Measurements from ENCODE around the gene CRYZL1.
A peak's percentile ranks its signal among the peaks of the same experiment; 100 is the strongest.
"Not testable (repeated sequence)": the region's sequence is repeated elsewhere in the genome, so short reads cannot be mapped to it uniquely, and the experiment has no call there.

CRYZL1 gene

DNA sequence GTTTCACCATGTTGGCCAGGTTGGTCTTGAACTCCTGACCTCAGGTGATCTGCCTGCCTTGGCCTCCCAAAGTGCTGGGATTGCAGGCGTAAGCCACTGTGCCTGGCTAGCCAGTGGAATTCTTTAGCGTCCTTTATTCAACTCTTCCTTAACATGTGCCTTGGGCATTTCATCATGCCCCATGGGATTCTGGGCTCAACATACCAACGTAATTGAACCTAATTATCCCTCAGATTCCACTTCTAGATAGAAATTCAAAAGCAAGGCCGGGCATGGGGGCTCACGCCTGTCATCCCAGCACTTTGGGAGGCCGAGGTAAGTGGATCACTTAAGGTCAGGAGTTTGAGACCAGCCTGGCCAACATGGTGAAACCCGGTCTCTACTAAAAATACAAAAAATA is 15.4 kb downstream of the CRYZL1 start:
- H3K4me3 Mint-ChIP-seq, H3K27me3 Mint-ChIP-seq, DNase-seq, H3K4me1 Mint-ChIP-seq, H3K27ac Mint-ChIP-seq, H3K9me3 Mint-ChIP-seq: not testable (repeated sequence)
- peaks cover 19% of the 10 kb centered on the region for H3K36me3 Mint-ChIP-seq
- CTCF ChIA-PET: interaction anchor here (2.5 kb wide), 1 partner anchor 20 kb away, joined by 11 read pairs; no protein-coding TSS in a partner anchor

DNA sequence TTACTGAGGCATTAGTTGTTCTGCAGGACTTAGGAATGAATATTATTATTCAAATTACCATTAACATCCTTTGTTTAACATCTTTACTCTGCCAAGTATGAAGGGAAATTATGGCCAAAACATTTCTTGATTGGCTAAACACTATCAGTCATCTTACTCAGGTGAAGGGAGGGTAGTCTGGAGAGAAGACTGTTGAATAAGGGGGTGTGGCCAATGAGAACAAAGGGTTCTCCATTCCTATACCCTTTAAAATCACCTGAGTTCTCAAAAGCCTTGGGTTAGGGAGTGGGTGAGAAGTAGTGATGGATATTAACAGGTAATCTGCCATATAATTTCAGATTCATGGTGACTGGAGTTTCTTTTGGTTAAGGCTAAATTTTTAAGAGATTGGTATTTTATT is 19.3 kb downstream of the CRYZL1 start:
- CTCF ChIA-PET: no interaction called here
- no peak overlapping the region for H3K27ac Mint-ChIP-seq
- no peaks in the 10 kb centered on the region for H3K27me3 Mint-ChIP-seq
- H3K36me3 Mint-ChIP-seq: peaks cover 23% of the 10 kb centered on the region
- H3K9me3 Mint-ChIP-seq: no peaks in the 10 kb centered on the region
- no peak overlapping the region for H3K4me3 Mint-ChIP-seq
- H3K4me1 Mint-ChIP-seq: no peaks in the 10 kb centered on the region
- DNase-seq: no peak

DNA sequence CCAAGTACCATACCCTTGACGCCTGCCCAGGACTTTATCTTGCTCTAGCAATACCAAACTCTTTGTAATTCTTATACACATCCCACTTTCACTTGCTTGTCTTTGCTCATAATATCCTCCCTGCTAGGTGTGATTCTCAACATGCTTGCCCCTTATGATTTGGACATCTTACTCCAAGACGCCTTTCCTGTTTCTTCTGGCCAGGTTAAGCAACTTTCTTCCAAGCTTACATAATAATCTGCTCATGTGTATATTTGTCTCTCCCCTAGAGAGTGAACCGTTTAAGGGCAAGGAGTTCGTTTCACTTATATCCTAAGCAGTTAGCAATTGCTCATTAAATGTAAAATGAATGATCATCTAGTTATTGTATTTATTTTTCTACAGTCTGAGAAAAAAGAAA is 21.8 kb downstream of the CRYZL1 start:
- H3K4me3 Mint-ChIP-seq: no peak overlapping the region
- peaks cover 23% of the 10 kb centered on the region for H3K36me3 Mint-ChIP-seq
- CTCF ChIA-PET: interaction anchor here (1.0 kb wide), 1 partner anchor 14 kb away, joined by 3 read pairs; no protein-coding TSS in a partner anchor
- DNase-seq: no peak
- H3K4me1 Mint-ChIP-seq: no peaks in the 10 kb centered on the region
- H3K27me3 Mint-ChIP-seq: no peaks in the 10 kb centered on the region
- H3K27ac Mint-ChIP-seq: no peak overlapping the region
- H3K9me3 Mint-ChIP-seq: no peaks in the 10 kb centered on the region

DNA sequence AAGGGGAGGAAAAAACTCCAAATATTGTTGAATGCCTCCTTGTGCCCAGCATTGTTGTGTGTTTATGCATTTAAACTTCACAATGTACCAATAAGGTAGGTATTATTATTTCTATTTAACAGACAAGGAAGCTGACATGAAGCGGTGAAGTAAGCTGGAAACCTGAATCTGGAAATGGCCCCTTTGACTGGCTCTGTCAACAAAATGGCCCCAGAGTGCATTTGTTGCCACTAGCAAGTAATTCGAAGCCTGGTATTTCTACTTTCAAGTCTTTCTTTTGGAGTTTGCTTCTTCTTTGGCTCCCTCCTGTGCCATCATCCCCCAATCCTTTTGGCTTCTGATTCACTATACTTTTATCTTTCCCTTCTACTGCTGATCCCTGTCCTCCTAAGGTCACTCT is 23.1 kb downstream of the CRYZL1 start:
- Mint-ChIP-seq H3K27me3 (no peaks in the 10 kb centered on the region), H3K9me3 (no peaks in the 10 kb centered on the region), H3K27ac (no peak overlapping the region), H3K4me1 (no peaks in the 10 kb centered on the region), H3K36me3 (peaks cover 26% of the 10 kb centered on the region), H3K4me3 (no peak overlapping the region)
- CTCF ChIA-PET: no interaction called here
- no peak for DNase-seq

DNA sequence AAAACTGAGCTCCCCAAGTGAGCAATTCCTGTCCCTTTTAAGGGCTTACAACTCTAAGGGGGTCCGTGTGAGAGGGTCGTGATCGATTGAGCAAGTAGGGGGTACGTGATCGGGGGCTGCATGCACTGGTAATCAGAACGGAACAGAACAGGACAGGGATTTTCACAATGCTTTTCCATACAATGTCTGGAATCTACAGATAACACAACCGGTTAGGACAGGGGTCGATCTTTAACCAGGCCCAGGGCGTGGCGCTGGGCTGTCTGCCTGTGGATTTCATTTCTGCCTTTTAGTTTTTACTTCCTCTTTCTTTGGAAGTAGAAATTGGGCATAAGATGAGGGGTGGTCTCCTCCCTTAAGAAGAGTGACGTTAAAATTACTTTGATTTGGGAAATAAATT is 24.0 kb downstream of the CRYZL1 start:
- CTCF ChIA-PET, H3K27ac Mint-ChIP-seq, DNase-seq, H3K9me3 Mint-ChIP-seq, H3K27me3 Mint-ChIP-seq, H3K4me1 Mint-ChIP-seq, H3K4me3 Mint-ChIP-seq: not testable (repeated sequence)
- H3K36me3 Mint-ChIP-seq: peaks cover 28% of the 10 kb centered on the region

DNA sequence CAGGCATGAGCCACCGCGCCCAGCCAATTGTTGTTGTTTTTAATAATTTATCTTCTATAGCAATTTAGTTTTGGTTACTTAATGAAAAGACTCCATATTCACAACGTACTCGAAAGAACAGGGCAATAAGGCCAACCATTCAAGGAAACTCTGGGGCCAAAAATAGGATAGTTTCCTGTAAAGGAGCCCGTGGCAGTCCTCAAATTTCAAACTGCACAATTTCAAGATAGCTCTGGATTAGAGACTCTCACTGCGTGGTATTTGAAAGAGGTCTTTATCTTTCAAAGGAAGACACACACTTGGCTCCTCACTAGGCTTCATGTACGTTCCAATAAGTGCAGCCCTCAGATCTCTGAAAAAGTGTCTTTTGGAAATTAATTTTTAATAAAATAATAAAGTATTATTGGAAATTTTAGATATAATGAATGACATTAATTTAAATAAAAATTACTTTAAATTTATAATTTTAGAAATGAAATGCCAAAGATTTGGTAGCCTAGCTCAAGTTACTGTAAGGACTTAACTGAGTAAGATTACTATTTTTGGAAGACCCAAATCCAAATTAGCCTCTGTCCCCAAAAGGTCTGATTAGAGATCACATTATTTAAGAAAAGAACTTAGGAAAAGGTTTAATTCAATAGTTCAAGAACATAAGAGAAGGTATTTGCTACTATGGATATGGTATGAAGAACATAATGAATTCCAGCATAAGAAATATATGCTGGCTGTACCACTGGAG is 30.4 kb downstream of the CRYZL1 start:
- no peak overlapping the region for H3K27ac Mint-ChIP-seq
- peaks cover 9% of the 10 kb centered on the region for H3K36me3 Mint-ChIP-seq
- H3K27me3 Mint-ChIP-seq: no peaks in the 10 kb centered on the region
- no peaks in the 10 kb centered on the region for H3K4me1 Mint-ChIP-seq
- H3K4me3 Mint-ChIP-seq: no peak overlapping the region
- CTCF ChIA-PET: no interaction called here
- no peak for DNase-seq
- no peaks in the 10 kb centered on the region for H3K9me3 Mint-ChIP-seq

DNA sequence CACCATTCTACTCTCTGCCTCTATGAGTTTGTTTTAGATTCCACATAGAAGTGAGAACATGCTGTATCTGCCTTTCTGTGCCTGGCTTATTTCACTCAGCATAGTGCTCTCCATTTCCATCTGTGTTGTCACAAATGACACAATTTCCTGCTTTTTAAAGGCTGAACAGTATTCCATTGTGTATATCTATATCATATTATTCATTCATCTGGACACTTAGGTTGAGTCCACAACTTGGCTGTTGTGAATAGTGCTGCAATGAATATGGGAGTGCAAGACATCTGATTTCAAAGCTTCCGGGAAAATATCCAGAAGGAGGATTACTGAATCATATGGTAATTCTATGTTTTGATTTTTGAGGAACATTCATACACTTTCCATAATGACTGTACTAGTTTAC is 33.0 kb downstream of the CRYZL1 start:
- Mint-ChIP-seq H3K4me1 (no peaks in the 10 kb centered on the region), H3K27me3 (no peaks in the 10 kb centered on the region), H3K27ac (no peak overlapping the region), H3K36me3 (peaks cover 8% of the 10 kb centered on the region), H3K4me3 (no peak overlapping the region), H3K9me3 (no peaks in the 10 kb centered on the region)
- no peak for DNase-seq
- CTCF ChIA-PET: no interaction called here

DNA sequence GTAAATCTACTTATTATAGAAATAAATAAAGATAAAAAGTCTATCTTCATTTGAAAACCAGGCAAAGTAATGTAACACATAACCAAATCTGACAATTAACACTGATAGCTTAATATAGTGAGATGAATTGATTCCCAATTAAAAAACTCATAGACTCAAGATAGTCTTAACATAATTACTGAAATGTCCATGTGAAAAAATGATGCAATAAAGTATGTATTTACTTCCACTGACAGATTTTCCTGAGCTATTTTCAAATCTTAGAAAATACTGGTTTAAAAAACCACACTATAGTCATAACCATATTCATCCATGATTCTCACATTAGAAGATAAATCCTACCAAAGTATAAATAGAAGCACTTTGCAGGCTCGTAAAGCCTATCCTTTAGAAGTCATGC is 43.5 kb downstream of the CRYZL1 start:
- H3K27me3 Mint-ChIP-seq: no peaks in the 10 kb centered on the region
- no peak overlapping the region for H3K4me3 Mint-ChIP-seq
- no peaks in the 10 kb centered on the region for H3K9me3 Mint-ChIP-seq
- no peaks in the 10 kb centered on the region for H3K4me1 Mint-ChIP-seq
- no peak for DNase-seq
- peaks cover 23% of the 10 kb centered on the region for H3K36me3 Mint-ChIP-seq
- CTCF ChIA-PET: interaction anchor here (1.5 kb wide), 1 partner anchor 10 kb away, joined by 3 read pairs; no protein-coding TSS in a partner anchor
- H3K27ac Mint-ChIP-seq: no peak overlapping the region

DNA sequence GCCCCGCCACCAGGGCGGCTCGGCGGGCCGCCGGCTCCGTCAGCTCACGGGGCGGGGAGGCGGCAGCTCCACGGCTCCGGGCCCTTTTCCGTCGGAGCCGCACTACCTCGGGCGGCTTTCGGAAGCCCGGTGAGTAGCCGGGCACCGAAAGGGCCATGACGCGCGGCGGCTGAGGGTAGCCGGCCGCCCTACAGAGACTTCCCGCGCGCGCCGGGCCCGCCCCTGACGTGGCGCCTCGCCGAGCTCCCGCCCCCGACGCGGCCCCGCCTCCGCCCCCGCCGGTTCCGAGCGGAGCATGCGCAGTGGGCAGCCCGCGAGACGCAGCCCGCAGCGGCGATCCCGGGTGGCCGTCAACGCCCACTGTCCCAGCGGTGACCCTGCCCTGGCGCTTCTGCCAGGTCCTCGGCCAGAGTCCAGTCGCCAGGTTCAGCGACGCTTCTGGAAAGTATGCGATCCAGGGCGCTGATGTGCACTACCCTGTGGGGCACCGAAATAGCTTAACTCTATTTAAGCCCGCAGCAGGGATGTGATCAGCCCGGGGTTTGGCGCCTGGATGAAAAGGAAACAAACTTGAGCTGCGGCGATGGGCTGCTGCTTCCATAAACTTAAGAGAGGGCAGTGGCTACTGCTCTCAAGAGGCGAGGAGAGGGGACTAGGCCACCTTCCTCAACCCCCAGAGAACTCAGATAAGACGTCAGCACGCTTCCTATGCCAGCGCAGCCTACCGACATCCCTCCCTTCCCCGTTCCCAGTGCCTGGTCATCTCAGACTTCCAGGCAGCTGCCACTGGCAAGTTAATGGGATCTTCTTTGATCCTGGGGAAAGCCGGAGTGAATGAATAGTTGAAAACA is 52.8 kb downstream of the CRYZL1 start, which contains the start of gene DONSON:
Gene DONSON, minus strand, starts transcription at position 200 of the 851 bp plus-strand sequence. Its CDS starts 43 bp downstream, at position 157.
- no peaks in the 10 kb centered on the region for H3K9me3 Mint-ChIP-seq
- peaks cover 23% of the 10 kb centered on the region for H3K36me3 Mint-ChIP-seq
- no peaks in the 10 kb centered on the region for H3K27me3 Mint-ChIP-seq
- peak; percentile 89 for DNase-seq
- CTCF ChIA-PET: interaction anchor here (1.2 to 4.1 kb wide), 2 partner anchors 9 to 17 kb away, joined by 3 to 24 read pairs; no protein-coding TSS in a partner anchor
- peak within 1 kb of the TSS; percentile 89 for H3K27ac Mint-ChIP-seq
- peaks cover 34% of the 10 kb centered on the region for H3K4me1 Mint-ChIP-seq
- H3K4me3 Mint-ChIP-seq: peak within 1 kb of the TSS; percentile 92

DNA sequence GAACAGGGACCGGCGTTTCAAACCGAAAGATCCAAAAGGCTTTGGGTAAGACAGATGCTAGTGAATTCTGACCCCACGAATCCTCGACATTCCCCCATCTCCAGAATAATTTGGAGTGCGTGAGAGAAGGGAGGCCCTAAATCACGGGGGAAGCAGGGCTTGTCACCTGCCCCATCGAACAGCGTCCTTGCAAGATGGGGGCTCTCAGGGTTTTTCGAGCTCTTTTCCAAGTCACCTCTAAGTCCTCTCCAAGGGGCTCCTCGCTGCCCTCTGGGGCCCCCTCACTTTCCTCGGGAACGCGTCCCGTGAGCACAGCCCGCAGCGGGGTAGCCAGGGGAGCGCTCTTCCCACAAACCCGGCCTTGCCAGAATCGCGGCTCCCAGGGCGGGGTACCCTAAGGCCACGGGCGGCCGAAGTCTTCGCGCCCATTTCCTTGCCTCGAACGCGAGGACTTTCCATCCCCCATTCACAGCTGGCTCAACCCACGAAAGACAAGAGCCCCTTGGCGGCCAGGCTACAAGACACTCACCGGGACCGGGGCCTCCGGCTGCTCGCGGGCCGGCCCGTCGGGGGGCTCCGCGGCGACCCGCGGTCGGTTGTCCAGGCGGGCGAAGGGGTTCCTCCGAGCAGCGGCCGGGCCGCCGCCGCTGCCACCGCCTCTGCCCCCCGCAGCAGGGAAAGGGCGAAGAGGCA is 53.6 kb downstream of the CRYZL1 start:
- CTCF ChIA-PET: interaction anchor here (1.2 to 4.1 kb wide), 2 partner anchors 9 to 18 kb away, joined by 3 to 24 read pairs; no protein-coding TSS in a partner anchor
- no peaks in the 10 kb centered on the region for H3K27me3 Mint-ChIP-seq
- DNase-seq: peak; percentile 48
- H3K9me3 Mint-ChIP-seq: no peaks in the 10 kb centered on the region
- H3K4me1 Mint-ChIP-seq: peaks cover 34% of the 10 kb centered on the region
- H3K27ac Mint-ChIP-seq: peak overlapping the region; percentile 89
- peak overlapping the region; percentile 90 for H3K4me3 Mint-ChIP-seq
- peaks cover 21% of the 10 kb centered on the region for H3K36me3 Mint-ChIP-seq

DNA sequence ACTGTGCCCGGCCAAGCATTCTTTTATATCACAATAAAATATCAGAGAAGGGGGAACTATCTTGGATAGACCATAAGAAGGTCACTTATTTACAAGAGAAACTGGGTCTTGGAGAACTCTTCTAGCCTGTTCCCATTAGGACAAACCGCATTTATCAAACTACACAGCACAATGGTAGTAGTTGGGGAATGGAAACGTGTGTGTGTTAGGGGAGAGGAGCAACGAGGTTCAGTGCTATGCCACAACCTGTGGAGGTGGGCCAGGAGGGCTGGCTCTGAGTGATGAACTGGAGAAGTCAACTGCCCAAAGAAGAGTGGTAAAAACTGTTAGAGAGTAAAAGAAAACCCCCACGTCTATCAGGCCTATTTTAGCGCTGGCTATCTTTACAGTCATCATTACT is 54.6 kb downstream of the CRYZL1 start:
- CTCF ChIA-PET: no interaction called here
- no peak for DNase-seq
- peaks cover 34% of the 10 kb centered on the region for H3K4me1 Mint-ChIP-seq
- H3K4me3 Mint-ChIP-seq: peak overlapping the region; percentile 68
- no peaks in the 10 kb centered on the region for H3K9me3 Mint-ChIP-seq
- peak overlapping the region; percentile 58 for H3K27ac Mint-ChIP-seq
- H3K36me3 Mint-ChIP-seq: peaks cover 22% of the 10 kb centered on the region
- H3K27me3 Mint-ChIP-seq: no peaks in the 10 kb centered on the region

DNA sequence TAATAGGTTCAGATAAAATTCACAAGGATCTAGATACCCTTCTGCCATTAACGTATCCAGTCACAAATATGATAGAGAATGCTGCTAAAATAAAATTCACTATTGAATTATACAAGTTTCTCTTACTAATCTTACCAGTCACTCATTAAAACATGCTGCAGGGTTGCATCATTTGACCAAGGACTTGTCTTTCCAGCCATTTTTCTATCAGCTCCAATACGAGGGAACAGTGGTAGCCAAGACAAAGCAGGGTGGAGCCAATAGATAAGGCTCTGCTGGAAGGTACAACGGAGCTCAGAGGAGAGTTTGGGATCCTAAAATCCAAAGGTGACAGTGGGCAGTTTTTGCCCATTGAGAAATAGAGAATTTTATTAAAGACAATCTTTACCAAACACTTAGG is 57.1 kb downstream of the CRYZL1 start:
- Mint-ChIP-seq H3K4me1 (peaks cover 32% of the 10 kb centered on the region), H3K9me3 (no peaks in the 10 kb centered on the region), H3K36me3 (peaks cover 26% of the 10 kb centered on the region), H3K27ac (no peak overlapping the region), H3K4me3 (no peak overlapping the region), H3K27me3 (no peaks in the 10 kb centered on the region)
- CTCF ChIA-PET: interaction anchor here (0.5 to 2.1 kb wide), 2 partner anchors 22 to 122 kb away, joined by 3 to 11 read pairs; no protein-coding TSS in a partner anchor
- no peak for DNase-seq

DNA sequence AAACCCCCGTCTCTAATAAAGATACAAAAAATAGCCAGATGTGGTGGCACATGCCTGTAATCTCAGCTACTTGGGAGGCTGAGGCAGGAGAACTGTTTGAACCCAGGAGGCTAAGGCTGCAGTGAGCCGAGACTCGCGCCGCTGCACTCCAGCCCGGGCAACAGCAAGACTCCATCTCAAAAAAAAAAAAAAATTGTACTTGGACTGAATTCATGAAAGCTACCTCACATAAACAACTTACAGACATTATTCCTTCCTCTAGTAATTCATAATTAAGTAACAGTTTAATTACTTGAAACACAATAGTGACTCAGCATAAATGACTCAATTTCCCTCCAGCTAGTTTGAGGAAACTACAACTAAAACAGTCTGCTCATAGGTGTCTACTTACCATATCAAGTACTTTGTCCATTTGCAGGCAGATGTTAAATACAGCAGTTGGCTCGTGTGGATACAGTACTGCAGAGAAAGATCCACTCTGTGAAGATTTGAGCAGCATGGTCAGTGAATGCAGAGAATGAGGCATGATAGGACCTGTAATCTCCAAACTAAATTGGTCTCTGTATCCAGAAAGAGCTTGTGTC is 62.5 kb downstream of the CRYZL1 start:
- no peaks in the 10 kb centered on the region for H3K9me3 Mint-ChIP-seq
- DNase-seq: no peak

DNA sequence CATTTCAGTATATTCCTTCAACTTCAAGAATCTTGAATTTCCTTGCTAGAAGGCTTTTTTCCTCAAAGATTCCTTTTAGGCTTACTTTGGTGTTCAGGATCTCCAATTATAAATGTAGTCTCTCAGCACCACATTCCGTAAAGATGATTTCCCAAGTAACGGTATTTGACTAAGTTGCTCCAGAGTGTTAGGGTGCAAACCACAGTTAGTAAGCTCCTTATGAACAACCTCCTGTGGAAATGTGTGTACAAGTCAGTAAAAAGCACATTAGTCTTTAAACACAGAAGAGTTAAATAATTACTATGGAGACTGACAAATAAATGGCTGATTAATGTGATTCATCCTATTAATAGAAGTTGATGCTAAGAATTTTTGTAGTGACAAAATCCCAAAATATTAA is 63.3 kb downstream of the CRYZL1 start:
- CTCF ChIA-PET: no interaction called here
- DNase-seq: no peak
- Mint-ChIP-seq H3K4me3 (no peak overlapping the region), H3K9me3 (no peaks in the 10 kb centered on the region), H3K27ac (no peak overlapping the region), H3K36me3 (peaks cover 41% of the 10 kb centered on the region), H3K4me1 (peaks cover 8% of the 10 kb centered on the region), H3K27me3 (no peaks in the 10 kb centered on the region)

More for the DNA sequence above, 62.5 kb downstream of the CRYZL1 start:
- peaks cover 35% of the 10 kb centered on the region for H3K36me3 Mint-ChIP-seq
- no peaks in the 10 kb centered on the region for H3K27me3 Mint-ChIP-seq
- H3K4me3 Mint-ChIP-seq: no peak overlapping the region
- H3K4me1 Mint-ChIP-seq: peaks cover 8% of the 10 kb centered on the region
- CTCF ChIA-PET: interaction anchor here (1.0 kb wide), 1 partner anchor 9 kb away, joined by 3 read pairs; the partner anchor contains the start of gene DONSON
- peak overlapping the region; percentile 22 for H3K27ac Mint-ChIP-seq

All from activated naive CD4-positive, alpha-beta T cell treated with anti-CD3 and anti-CD28 coated beads, Interleukin-2, amount 10 ng/mL, durations not matched to agents 7 days and 5 days (primary cell).